ENCODE measurements around the gene RAB3D. TPM values are rescaled to one million over a fixed set of nuclear protein-coding genes. Genes with fewer than 3 reads are reported as not detected.

RAB3D gene
- total and polyA plus RNA-seq, 4 donors: 1.1 to 10.2 (median 5.5) TPM

DNA sequence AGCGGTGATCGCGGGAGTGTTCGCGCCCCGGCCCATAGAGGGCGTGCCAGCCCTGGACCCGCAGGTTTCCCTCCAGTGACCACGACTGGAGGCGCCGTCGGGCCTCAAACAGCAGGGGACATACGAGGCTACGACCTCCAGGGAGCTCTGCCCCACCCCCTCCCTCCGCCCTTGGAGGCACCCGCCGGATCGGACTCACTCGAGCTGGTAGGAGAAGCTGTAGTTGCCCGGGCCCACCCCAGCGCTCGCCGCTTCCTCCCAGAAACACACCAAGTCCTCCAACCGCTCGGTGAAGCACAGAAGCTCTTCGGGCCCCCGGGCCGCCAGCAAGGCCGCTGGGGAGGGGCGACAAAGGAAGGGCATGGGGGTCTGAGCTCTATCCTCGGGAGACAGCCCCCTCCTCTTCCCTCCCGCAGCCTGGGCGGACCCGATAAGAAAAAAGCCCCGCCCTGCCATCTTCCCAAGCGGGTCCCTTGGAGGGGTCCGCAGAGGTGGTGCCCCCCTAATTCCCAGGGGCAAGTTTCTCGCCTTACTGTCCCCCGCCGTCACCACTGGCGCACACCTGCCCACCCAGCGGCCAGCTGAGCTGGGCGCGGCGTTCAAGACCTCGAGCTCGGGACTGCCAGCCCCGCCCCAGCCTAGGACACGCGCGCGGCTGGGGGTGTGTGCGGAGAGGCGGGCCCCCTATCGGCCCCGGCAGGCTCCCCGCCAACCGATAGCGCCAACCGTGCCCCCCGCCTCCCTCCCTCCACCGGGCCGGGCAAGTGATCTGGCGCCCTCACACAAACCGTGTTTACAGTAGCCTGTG lies 43.6 kb upstream of the RAB3D start:
- Histone ChIP-seq H3K9ac (ENCODE audit: low read depth in 1 of 2, low read length in 2 of 2) (no peak overlapping the region), H3K9me3 (ENCODE audit: control insufficient read depth in 4 of 4, low read length in 3 of 4) (no peaks in the 10 kb centered on the region), H3K4me1 (ENCODE audit: control insufficient read depth in 4 of 4, insufficient read depth in 4 of 4, low read length in 3 of 4) (peaks cover 5 to 40% (median 23%) of the 10 kb centered on the region in 4 donors), H3K27ac (ENCODE audit: low read depth in 1 of 2, low read length in 2 of 2) (peak overlapping the region; percentile 2 to 50), H3K36me3 (ENCODE audit: control insufficient read depth in 4 of 4, insufficient read depth in 3 of 4, low read depth in 1 of 4, low read length in 3 of 4) (no peaks in the 10 kb centered on the region), H3K27me3 (ENCODE audit: control insufficient read depth in 4 of 4, insufficient read depth in 4 of 4, low read length in 3 of 4) (no peaks in the 10 kb centered on the region), H3K4me3 (ENCODE audit: low read depth in 1 of 3, low read length in 3 of 3) (peak overlapping the region in 1 of 3 donors; percentile 41)
- 3% methylated on average over 65 of the region's 65 CpGs for WGBS
- DNase-seq (ENCODE audit: low spot score): peak; percentile 87
- TF ChIP-seq, protein P1, sequence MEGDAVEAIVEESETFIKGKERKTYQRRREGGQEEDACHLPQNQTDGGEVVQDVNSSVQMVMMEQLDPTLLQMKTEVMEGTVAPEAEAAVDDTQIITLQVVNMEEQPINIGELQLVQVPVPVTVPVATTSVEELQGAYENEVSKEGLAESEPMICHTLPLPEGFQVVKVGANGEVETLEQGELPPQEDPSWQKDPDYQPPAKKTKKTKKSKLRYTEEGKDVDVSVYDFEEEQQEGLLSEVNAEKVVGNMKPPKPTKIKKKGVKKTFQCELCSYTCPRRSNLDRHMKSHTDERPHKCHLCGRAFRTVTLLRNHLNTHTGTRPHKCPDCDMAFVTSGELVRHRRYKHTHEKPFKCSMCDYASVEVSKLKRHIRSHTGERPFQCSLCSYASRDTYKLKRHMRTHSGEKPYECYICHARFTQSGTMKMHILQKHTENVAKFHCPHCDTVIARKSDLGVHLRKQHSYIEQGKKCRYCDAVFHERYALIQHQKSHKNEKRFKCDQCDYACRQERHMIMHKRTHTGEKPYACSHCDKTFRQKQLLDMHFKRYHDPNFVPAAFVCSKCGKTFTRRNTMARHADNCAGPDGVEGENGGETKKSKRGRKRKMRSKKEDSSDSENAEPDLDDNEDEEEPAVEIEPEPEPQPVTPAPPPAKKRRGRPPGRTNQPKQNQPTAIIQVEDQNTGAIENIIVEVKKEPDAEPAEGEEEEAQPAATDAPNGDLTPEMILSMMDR (IDR thresholded peaks at IDR 0.05; ENCODE audit: low read depth, low read length, missing input control): peak; percentile 62
- TF ChIP-seq JUND (IDR thresholded peaks at IDR 0.05): no peak
- TF ChIP-seq RAD21 (IDR thresholded peaks at IDR 0.05): peak; percentile 61 to 77

DNA sequence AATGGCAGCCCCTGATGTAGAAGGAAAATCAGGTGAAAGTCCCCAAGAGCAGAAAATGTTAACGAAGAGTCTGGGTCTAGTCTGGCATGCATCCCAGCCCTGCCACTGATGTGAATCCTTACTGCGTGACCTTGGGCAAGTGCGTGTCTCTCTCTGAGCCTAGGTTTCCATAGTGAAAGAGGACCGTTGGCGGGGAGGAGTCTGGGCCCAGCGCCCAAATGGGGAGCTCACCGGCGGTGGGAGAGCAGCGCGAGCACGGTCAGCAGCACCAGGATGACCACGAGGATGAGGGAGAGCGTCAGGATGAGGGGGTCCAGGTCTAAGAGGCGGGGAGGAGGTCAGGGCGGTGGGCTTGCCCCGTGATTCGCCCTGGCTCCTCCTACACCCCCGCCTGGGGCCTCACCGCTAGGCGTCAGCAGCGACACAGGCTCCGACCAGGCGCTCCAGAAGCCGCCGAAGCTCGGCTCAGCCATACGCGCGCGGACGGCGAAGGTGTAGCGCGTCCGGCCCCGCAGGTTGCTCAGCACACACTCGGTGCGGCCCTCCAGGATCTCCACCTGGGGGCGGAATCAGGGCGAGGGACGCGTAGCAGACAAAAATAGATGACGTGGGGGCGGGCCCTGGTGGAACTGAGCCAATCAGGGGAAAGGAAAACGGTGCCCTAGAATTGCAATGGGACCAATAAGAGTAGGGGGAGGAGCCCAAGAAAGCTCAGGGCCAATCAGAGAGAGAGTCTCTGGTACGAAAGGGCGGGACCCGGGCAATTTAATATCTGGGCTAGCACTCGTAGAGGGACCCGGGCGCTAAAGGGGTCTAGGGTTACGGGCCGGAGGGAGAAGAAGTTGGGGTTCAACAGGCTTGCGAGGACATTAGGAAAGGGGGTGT lies 41.4 kb upstream of the RAB3D start:
- H3K36me3 ChIP-seq (ENCODE audit: control insufficient read depth in 4 of 4, insufficient read depth in 3 of 4, low read depth in 1 of 4, low read length in 3 of 4): no peaks in the 10 kb centered on the region
- WGBS: 3% methylated on average over 54 of the region's 54 CpGs
- peaks cover 8 to 54% (median 29%) of the 10 kb centered on the region in 4 donors for H3K4me1 ChIP-seq (ENCODE audit: control insufficient read depth in 4 of 4, insufficient read depth in 4 of 4, low read length in 3 of 4)
- no peaks in the 10 kb centered on the region for H3K27me3 ChIP-seq (ENCODE audit: control insufficient read depth in 4 of 4, insufficient read depth in 4 of 4, low read length in 3 of 4)
- peak overlapping the region in 1 of 2 donors; percentile 70 for H3K9ac ChIP-seq (ENCODE audit: low read depth in 1 of 2, low read length in 2 of 2)
- peak overlapping the region; percentile 47 to 60 (median 51) for H3K4me3 ChIP-seq (ENCODE audit: low read depth in 1 of 3, low read length in 3 of 3)
- no peaks in the 10 kb centered on the region for H3K9me3 ChIP-seq (ENCODE audit: control insufficient read depth in 4 of 4, low read length in 3 of 4)
- peak; percentile 91 for DNase-seq (ENCODE audit: low spot score)
- TF ChIP-seq RAD21 (IDR thresholded peaks at IDR 0.05) (peak; percentile 70 to 71), HNF4A (conservative IDR thresholded peaks at IDR 0.05) (no peak), JUND (IDR thresholded peaks at IDR 0.05) (no peak), FOXA1 (IDR thresholded peaks at IDR 0.05) (peak; percentile 9), FOXA2 (IDR thresholded peaks at IDR 0.05) (no peak), SP1 (IDR thresholded peaks at IDR 0.05) (peak; percentile 72), GABPA (IDR thresholded peaks at IDR 0.05 in 1 of 2, conservative IDR thresholded peaks at IDR 0.05 in 1 of 2) (no peak), TAF1 (conservative IDR thresholded peaks at IDR 0.05) (no peak), RXRA (IDR thresholded peaks at IDR 0.05) (peak in 1 of 2 donors; percentile 7), HNF4G (IDR thresholded peaks at IDR 0.05) (no peak), EGR1 (IDR thresholded peaks at IDR 0.05; ENCODE audit: low read depth in 2 of 2) (no peak), NR2F2 (IDR thresholded peaks at IDR 0.05) (peak; percentile 64), YY1 (IDR thresholded peaks at IDR 0.05) (peak; percentile 59)
- TF ChIP-seq, protein P2, sequence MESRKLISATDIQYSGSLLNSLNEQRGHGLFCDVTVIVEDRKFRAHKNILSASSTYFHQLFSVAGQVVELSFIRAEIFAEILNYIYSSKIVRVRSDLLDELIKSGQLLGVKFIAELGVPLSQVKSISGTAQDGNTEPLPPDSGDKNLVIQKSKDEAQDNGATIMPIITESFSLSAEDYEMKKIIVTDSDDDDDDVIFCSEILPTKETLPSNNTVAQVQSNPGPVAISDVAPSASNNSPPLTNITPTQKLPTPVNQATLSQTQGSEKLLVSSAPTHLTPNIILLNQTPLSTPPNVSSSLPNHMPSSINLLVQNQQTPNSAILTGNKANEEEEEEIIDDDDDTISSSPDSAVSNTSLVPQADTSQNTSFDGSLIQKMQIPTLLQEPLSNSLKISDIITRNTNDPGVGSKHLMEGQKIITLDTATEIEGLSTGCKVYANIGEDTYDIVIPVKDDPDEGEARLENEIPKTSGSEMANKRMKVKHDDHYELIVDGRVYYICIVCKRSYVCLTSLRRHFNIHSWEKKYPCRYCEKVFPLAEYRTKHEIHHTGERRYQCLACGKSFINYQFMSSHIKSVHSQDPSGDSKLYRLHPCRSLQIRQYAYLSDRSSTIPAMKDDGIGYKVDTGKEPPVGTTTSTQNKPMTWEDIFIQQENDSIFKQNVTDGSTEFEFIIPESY (IDR thresholded peaks at IDR 0.05): no peak
- TF ChIP-seq, protein P1 (IDR thresholded peaks at IDR 0.05; ENCODE audit: low read depth, low read length, missing input control): peak; percentile 50
- TF ChIP-seq, protein P3, sequence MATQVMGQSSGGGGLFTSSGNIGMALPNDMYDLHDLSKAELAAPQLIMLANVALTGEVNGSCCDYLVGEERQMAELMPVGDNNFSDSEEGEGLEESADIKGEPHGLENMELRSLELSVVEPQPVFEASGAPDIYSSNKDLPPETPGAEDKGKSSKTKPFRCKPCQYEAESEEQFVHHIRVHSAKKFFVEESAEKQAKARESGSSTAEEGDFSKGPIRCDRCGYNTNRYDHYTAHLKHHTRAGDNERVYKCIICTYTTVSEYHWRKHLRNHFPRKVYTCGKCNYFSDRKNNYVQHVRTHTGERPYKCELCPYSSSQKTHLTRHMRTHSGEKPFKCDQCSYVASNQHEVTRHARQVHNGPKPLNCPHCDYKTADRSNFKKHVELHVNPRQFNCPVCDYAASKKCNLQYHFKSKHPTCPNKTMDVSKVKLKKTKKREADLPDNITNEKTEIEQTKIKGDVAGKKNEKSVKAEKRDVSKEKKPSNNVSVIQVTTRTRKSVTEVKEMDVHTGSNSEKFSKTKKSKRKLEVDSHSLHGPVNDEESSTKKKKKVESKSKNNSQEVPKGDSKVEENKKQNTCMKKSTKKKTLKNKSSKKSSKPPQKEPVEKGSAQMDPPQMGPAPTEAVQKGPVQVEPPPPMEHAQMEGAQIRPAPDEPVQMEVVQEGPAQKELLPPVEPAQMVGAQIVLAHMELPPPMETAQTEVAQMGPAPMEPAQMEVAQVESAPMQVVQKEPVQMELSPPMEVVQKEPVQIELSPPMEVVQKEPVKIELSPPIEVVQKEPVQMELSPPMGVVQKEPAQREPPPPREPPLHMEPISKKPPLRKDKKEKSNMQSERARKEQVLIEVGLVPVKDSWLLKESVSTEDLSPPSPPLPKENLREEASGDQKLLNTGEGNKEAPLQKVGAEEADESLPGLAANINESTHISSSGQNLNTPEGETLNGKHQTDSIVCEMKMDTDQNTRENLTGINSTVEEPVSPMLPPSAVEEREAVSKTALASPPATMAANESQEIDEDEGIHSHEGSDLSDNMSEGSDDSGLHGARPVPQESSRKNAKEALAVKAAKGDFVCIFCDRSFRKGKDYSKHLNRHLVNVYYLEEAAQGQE (IDR thresholded peaks at IDR 0.05): peak; percentile 86
- TF ChIP-seq, protein P4, sequence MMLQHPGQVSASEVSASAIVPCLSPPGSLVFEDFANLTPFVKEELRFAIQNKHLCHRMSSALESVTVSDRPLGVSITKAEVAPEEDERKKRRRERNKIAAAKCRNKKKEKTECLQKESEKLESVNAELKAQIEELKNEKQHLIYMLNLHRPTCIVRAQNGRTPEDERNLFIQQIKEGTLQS (IDR thresholded peaks at IDR 0.05): no peak
- TF ChIP-seq, protein P5, sequence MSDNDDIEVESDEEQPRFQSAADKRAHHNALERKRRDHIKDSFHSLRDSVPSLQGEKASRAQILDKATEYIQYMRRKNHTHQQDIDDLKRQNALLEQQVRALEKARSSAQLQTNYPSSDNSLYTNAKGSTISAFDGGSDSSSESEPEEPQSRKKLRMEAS (IDR thresholded peaks at IDR 0.05): no peak
- peak overlapping the region; percentile 74 to 83 for H3K27ac ChIP-seq (ENCODE audit: low read depth in 1 of 2, low read length in 2 of 2)

All from liver (tissue), 9 donors.